Measurements from ENCODE around the gene MYEOV.

DNA sequence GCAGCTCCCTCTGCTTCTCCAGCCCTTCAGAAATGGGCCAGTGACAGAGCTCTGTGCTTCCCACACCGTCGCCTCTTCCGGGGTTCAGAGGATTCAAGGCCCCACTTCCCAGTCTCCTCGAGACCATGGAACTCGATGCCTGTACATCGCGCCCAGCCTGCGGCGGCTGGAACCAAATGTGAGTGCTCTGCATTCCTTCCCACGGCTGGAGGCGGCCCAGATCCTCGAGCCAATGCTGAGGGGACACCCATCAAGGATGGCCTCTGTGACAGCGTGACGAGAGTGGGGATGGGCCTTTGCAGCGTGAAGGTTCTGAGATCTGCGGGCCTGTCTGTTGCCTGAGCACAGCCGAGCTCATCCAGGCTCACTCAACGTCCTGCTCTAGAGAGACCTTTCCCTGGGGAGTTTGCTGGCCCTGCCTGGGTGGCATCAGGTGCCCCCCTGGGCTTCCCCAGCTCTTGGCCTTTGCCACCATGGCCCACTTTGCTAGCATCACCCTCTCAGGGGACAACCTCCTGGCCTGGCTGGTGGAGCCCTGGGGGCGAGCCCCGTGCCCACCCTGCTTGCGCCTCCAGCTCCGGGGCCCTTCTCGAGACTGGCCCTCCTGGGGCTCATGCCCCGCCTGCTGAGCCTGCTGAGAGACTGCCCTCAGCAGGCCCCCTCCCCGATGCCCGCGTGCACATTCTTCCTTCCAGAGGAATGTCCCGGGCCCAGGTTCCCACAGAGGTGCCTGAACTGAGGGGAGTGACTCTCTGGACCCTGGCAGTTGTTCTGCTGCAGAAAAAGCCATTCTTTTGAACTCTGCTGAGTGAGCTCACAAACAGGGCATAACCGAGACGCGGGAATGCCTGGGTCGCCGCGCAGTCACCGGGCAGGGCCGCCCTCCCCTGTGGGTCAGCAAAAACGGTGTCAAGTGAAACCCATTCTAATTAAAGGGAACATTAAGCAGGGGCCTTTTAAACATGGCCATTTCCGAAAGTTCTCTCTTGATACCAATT, 7.3 kb upstream of the MYEOV start:
- TF ChIP-seq, protein P1, sequence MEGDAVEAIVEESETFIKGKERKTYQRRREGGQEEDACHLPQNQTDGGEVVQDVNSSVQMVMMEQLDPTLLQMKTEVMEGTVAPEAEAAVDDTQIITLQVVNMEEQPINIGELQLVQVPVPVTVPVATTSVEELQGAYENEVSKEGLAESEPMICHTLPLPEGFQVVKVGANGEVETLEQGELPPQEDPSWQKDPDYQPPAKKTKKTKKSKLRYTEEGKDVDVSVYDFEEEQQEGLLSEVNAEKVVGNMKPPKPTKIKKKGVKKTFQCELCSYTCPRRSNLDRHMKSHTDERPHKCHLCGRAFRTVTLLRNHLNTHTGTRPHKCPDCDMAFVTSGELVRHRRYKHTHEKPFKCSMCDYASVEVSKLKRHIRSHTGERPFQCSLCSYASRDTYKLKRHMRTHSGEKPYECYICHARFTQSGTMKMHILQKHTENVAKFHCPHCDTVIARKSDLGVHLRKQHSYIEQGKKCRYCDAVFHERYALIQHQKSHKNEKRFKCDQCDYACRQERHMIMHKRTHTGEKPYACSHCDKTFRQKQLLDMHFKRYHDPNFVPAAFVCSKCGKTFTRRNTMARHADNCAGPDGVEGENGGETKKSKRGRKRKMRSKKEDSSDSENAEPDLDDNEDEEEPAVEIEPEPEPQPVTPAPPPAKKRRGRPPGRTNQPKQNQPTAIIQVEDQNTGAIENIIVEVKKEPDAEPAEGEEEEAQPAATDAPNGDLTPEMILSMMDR (IDR thresholded peaks at IDR 0.05), result no peak
- no peak for TF ChIP-seq ZFX (IDR thresholded peaks at IDR 0.05; ENCODE audit: borderline replicate concordance)

All from 22Rv1 (cell line).